A549 (cell line): ENCODE data around the gene YWHAB. TPM values are rescaled to one million over a fixed set of nuclear protein-coding genes. Genes with fewer than 3 reads are reported as not detected.

Experiments used
- ATAC-seq, 2 experiments: fragments of 200-7000 bp in 1 of 2; fragments of >200 bp in 1 of 2; cut with Nextera tagmentation in 1 of 2; cut with Tn5 transposase in 1 of 2; 3 replicates each; pipeline versions ENCODE4 v1.8.0 to v1.9.1; 2018 to 2020; ENCODE audit warnings: mild to moderate bottlenecking in 1 of 2, moderate library complexity in 1 of 2
- CTCF ChIA-PET: fragments of 300-600 bp; sonication (Branson Sonifier 250); formaldehyde crosslinking; extraction: SDS; loops from one replicate; lab custom pipeline; 2021; ENCODE audit warnings: antibody characterized with exemption, inconsistent platforms; lab: Yijun Ruan, JAX
- POLR2A ChIA-PET: fragments of 350-600 bp; formaldehyde crosslinking; extraction: SDS; loops from one replicate; lab custom pipeline; 2021; ENCODE audit warnings: antibody characterized with exemption, inconsistent platforms; lab: Yijun Ruan, JAX
- DNase-seq, 2 experiments: peaks; one replicate each; pipeline versions ENCODE4 v3.0.0 to v3.0.0-alpha.2; 2011 to 2016; ENCODE audit warnings: low read depth in 1 of 2, low spot score in 1 of 2
- FAIRE-seq: peaks from 2 replicates; lab custom pipeline; 2011; peaks lifted over from hg19 to GRCh38; lab: Jason Lieb, UNC
- H3K27ac ChIP-seq, 2 experiments: fragments of >200 bp; sonication (Bioruptor Twin); formaldehyde crosslinking; 3 replicates each; pipeline ENCODE4 v1.5.1; 2016 to 2017
- H3K4me1 ChIP-seq: fragments of >200 bp; sonication (Bioruptor Twin); formaldehyde crosslinking; 3 replicates; pipeline ENCODE4 v1.6.1; 2016
- H3K4me2 ChIP-seq: fragments of >200 bp; sonication (Bioruptor Twin); formaldehyde crosslinking; 3 replicates; pipeline ENCODE4 v1.6.1; 2016
- H3K4me3 ChIP-seq: fragments of >200 bp; sonication (Bioruptor Twin); formaldehyde crosslinking; 3 replicates; pipeline ENCODE4 v1.5.1; 2016
- H3K9me3 ChIP-seq: fragments of >200 bp; sonication (Bioruptor Twin); formaldehyde crosslinking; 3 replicates; pipeline ENCODE4 v1.6.1; 2016
- BCL3 ChIP-seq: fragments of >200 bp; sonication (Bioruptor Twin); formaldehyde crosslinking; IDR thresholded peaks from 3 replicates; pipeline ENCODE4 v1.6.1; 2016
- CBX8 ChIP-seq: fragments of 200-600 bp; sonication (generic); IDR thresholded peaks from 2 replicates; pipeline ENCODE4 v1.6.1; 2016
- CHD2 ChIP-seq: fragments of 150-350 bp; IDR thresholded peaks from 2 replicates; pipeline ENCODE4 v1.6.1; 2014; ENCODE audit warnings: low read length; ENCODE audit not compliant: partially characterized antibody
- CTCF ChIP-seq: fragments of >200 bp; sonication (Bioruptor Twin); formaldehyde crosslinking; IDR thresholded peaks from 3 replicates; pipeline ENCODE4 v1.5.1; 2016
- EHMT2 ChIP-seq: fragments of 200-600 bp; sonication (generic); IDR thresholded peaks from 2 replicates; pipeline ENCODE4 v1.6.1; 2016; ENCODE audit warnings: antibody characterized with exemption, low read depth, mild to moderate bottlenecking, moderate library complexity
- EP300 ChIP-seq, 2 experiments: fragments of >200 bp; sonication (Bioruptor Twin); formaldehyde crosslinking; IDR thresholded peaks; 2 replicates in 1 of 2; 3 replicates in 1 of 2; pipeline ENCODE4 v1.6.1; 2016 to 2017
- ESRRA ChIP-seq: fragments of 150-350 bp; IDR thresholded peaks from 2 replicates; pipeline ENCODE4 v1.6.1; 2014; ENCODE audit warnings: mild to moderate bottlenecking, low read length, borderline replicate concordance
- FOSB ChIP-seq: fragments of 250-450 bp; sonication (Bioruptor Pico); IDR thresholded peaks from 2 replicates; pipeline ENCODE4 v1.5.0; 2020; ENCODE audit warnings: mild to moderate bottlenecking, moderate library complexity
- FOXS1 ChIP-seq: fragments of 250-450 bp; sonication (Bioruptor Pico); IDR thresholded peaks from 2 replicates; pipeline ENCODE4 v1.5.0; 2020; ENCODE audit warnings: mild to moderate bottlenecking, moderate library complexity
- HOXA7 ChIP-seq: fragments of 250-450 bp; sonication (Bioruptor Pico); IDR thresholded peaks from 2 replicates; pipeline ENCODE4 v1.5.0; 2020; ENCODE audit warnings: mild to moderate bottlenecking, moderate library complexity
- HOXB13 ChIP-seq: fragments of 250-450 bp; sonication (Bioruptor Pico); IDR thresholded peaks from 2 replicates; pipeline ENCODE4 v1.5.0; 2020; ENCODE audit warnings: low read depth, mild to moderate bottlenecking, moderate library complexity
- HOXB5 ChIP-seq: fragments of 250-450 bp; sonication (Bioruptor Pico); IDR thresholded peaks from 2 replicates; pipeline ENCODE4 v1.5.0; 2020; ENCODE audit warnings: mild to moderate bottlenecking, moderate library complexity
- JUNB ChIP-seq: fragments of >200 bp; sonication (Bioruptor Twin); formaldehyde crosslinking; IDR thresholded peaks from 2 replicates; pipeline ENCODE4 v1.6.1; 2016
- KDM1A ChIP-seq: fragments of 200-600 bp; sonication (generic); IDR thresholded peaks from 2 replicates; pipeline ENCODE4 v1.6.1; 2016; ENCODE audit warnings: low read depth, mild to moderate bottlenecking
- MAZ ChIP-seq: fragments of 150-350 bp; IDR thresholded peaks from 2 replicates; pipeline ENCODE4 v1.6.1; 2014; ENCODE audit warnings: antibody characterized with exemption, low read depth, low read length, borderline replicate concordance
- NPAS2 ChIP-seq: fragments of 250-450 bp; sonication (Bioruptor Pico); IDR thresholded peaks from 2 replicates; pipeline ENCODE4 v1.8.0; 2022; ENCODE audit warnings: mild to moderate bottlenecking, moderate library complexity, borderline replicate concordance
- NR3C1 ChIP-seq: fragments of >200 bp; sonication (Bioruptor Twin); formaldehyde crosslinking; IDR thresholded peaks from 3 replicates; pipeline ENCODE4 v1.6.1; 2017
- PHF8 ChIP-seq: fragments of 200-600 bp; sonication (generic); IDR thresholded peaks from 2 replicates; pipeline ENCODE4 v1.6.1; 2016; ENCODE audit warnings: low read depth, mild to moderate bottlenecking, antibody characterized with exemption, moderate library complexity, borderline replicate concordance
- POLR2A ChIP-seq: IDR thresholded peaks from 2 replicates; pipeline ENCODE4 v1.6.1; 2012; ENCODE audit warnings: mild to moderate bottlenecking, low read length
- RCOR1 ChIP-seq: fragments of 150-350 bp; IDR thresholded peaks from 2 replicates; pipeline ENCODE4 v1.6.1; 2014; ENCODE audit warnings: antibody characterized with exemption, low read length, low read depth
- REST ChIP-seq: fragments of 200-600 bp; sonication (generic); IDR thresholded peaks from 2 replicates; pipeline ENCODE4 v1.6.1; 2016; ENCODE audit warnings: antibody characterized with exemption, mild to moderate bottlenecking, moderate library complexity
- SMC3 ChIP-seq: fragments of >200 bp; sonication (Bioruptor Twin); formaldehyde crosslinking; IDR thresholded peaks from 3 replicates; pipeline ENCODE4 v1.6.1; 2018; ENCODE audit warnings: inconsistent platforms
- ZC3H11A ChIP-seq: fragments of 450-650 bp; IDR thresholded peaks from 2 replicates; pipeline ENCODE4 v1.6.1; 2014; ENCODE audit warnings: antibody characterized with exemption, mild to moderate bottlenecking
- ZNF302 ChIP-seq: fragments of 250-450 bp; sonication (Bioruptor Pico); IDR thresholded peaks from 2 replicates; pipeline ENCODE4 v1.9.0; 2021; ENCODE audit warnings: inconsistent platforms, mild to moderate bottlenecking, moderate library complexity
- ZSCAN20 ChIP-seq: fragments of 250-450 bp; sonication (Bioruptor Pico); IDR thresholded peaks from 2 replicates; pipeline ENCODE4 v1.8.0; 2022; ENCODE audit warnings: mild to moderate bottlenecking, moderate library complexity
- WGBS: methylation state at CpG from one replicate; pipeline ENCODE4 v1.1.6; 2017; ENCODE audit errors: missing lambda C conversion rate; 5-methylcytosine and 5-hydroxymethylcytosine counted together
- polyA plus RNA-seq, 4 experiments: library from polyadenylated mRNA; depleted of rRNA in 3 of 4; stranded (reverse); fragments of >200 nt; fragmentation: RNase III in 1 of 4; extraction: RNeasy Plus Mini Kit Qiagen cat#74134 plus additional on column Dnase treatment in 1 of 4; gene quantifications; 2 replicates in 3 of 4; 3 replicates in 1 of 4; pipeline ENCODE4 v1.2.3, GENCODE V29; 2011 to 2017
- TF ChIP-seq, protein P1 (sequence below): fragments of 150-350 bp; IDR thresholded peaks from 2 replicates; pipeline ENCODE4 v1.6.1; 2014; ENCODE audit warnings: low read depth, mild to moderate bottlenecking, low read length
- TF ChIP-seq, protein P2 (sequence below): IDR thresholded peaks from 2 replicates; pipeline ENCODE4 v1.6.1; 2012; ENCODE audit warnings: low read depth, borderline replicate concordance

Gene YWHAB
- polyA plus RNA-seq, 2 of the 4 experiments (the other 2 are of a cell fraction) = 163 to 205 TPM

DNA sequence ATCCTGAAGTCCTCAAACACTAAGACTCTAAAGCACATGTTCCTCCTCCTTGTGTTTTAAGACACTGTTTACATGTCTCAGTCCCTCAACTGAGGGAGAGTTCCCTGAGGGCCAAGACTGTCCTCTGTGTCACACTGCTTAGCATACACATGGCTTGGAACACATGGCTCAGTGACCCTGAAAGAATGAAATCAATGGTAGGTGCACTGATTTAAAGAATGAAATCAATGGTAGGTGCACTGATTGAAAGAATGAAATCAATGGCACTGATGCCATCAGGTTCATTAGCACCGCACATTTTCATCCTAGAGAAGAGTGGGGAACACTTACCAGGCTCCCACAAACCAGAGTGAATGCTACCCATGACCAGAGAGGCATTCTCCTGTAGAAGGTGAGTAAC, 64.9 kb downstream of the YWHAB start (continued):
- TF ChIP-seq ESRRA = no peak
- no peak for TF ChIP-seq ZSCAN20 (CRISPR knock-in tag)
- no peak for TF ChIP-seq CBX8

- ATAC-seq = no peak
- 96% methylated on average over 1 of the region's 1 CpG for WGBS
- no peak for FAIRE-seq
- H3K27ac ChIP-seq = no peak overlapping the region
- ChIA-PET POLR2A (no interaction called here), CTCF (interaction anchor here (0.9 to 1.9 kb wide), 5 partner anchors 11 to 339 kb away, joined by 3 to 4 read pairs (median 3); partner anchors contain the start of gene STK4)
- H3K4me3 ChIP-seq = no peak overlapping the region
- no peak overlapping the region for H3K4me2 ChIP-seq
- H3K9me3 ChIP-seq = no peaks in the 10 kb centered on the region
- TF ChIP-seq HOXB13 (no peak), REST (no peak), EP300 (IDR thresholded peaks at IDR 0.05) (no peak), BCL3 (no peak), CTCF (no peak)
- H3K4me1 ChIP-seq = no peaks in the 10 kb centered on the region
- no peak for DNase-seq
Measured at GRCh38 chr20:44952731-44953130, 67.2 kb downstream of the YWHAB start.

DNA sequence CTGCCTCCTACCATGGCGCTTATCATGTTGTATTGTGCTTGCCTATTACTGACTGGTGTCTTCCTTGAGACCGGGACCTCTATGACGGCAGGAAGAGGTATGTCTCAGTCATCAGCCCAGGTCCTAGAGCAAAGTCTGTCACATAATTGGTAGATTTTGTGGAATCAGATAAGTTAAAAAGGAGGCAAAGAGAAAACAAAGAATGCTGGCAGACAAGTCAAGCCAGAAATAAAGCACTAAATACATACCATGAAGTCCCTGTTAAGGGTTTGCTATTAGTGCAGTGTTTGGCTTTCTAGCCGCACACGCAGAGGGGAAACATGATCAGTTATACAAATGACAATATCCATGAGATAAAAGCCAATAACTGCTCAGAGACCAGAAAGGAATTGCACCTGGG, 68.7 kb downstream of the YWHAB start:
- ATAC-seq (no peak), DNase-seq (no peak), FAIRE-seq (no peak)
- peaks cover 10% of the 10 kb centered on the region; the same call in 2 of the 3 replicates for H3K4me1 ChIP-seq
- no peaks in the 10 kb centered on the region for H3K9me3 ChIP-seq
- CTCF ChIA-PET = interaction anchor here (1.6 kb wide), 1 partner anchor 11 kb away, joined by 3 read pairs; no protein-coding TSS in a partner anchor
- H3K4me3 ChIP-seq = no peak overlapping the region
- TF ChIP-seq HOXB13 (no peak), KDM1A (no peak), CHD2 (no peak), EHMT2 (no peak), SMC3 (no peak), RCOR1 (no peak), ZC3H11A (no peak), FOSB (CRISPR knock-in tag) (no peak), JUNB (no peak), ZNF302 (CRISPR knock-in tag) (no peak), FOXS1 (CRISPR knock-in tag) (no peak), HOXB5 (CRISPR knock-in tag) (no peak), NR3C1 (no peak), NPAS2 (CRISPR knock-in tag) (no peak), POLR2A (no peak), PHF8 (no peak), HOXA7 (CRISPR knock-in tag) (no peak), MAZ (no peak)
- TF ChIP-seq, protein P1, sequence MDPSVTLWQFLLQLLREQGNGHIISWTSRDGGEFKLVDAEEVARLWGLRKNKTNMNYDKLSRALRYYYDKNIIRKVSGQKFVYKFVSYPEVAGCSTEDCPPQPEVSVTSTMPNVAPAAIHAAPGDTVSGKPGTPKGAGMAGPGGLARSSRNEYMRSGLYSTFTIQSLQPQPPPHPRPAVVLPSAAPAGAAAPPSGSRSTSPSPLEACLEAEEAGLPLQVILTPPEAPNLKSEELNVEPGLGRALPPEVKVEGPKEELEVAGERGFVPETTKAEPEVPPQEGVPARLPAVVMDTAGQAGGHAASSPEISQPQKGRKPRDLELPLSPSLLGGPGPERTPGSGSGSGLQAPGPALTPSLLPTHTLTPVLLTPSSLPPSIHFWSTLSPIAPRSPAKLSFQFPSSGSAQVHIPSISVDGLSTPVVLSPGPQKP = no peak
- TF ChIP-seq, protein P2, sequence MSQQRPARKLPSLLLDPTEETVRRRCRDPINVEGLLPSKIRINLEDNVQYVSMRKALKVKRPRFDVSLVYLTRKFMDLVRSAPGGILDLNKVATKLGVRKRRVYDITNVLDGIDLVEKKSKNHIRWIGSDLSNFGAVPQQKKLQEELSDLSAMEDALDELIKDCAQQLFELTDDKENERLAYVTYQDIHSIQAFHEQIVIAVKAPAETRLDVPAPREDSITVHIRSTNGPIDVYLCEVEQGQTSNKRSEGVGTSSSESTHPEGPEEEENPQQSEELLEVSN = no peak
- no peak overlapping the region for H3K4me2 ChIP-seq
- H3K27ac ChIP-seq = no peak overlapping the region
- POLR2A ChIA-PET = no interaction called here
- WGBS = 93% methylated on average over 5 of the region's 5 CpGs
